Measurements from ENCODE around the gene SERP2.

GRCh38 chr13:44374348-44374712 is 706 bp downstream of the SERP2 start:
- TF ChIP-seq EZH2 (IDR thresholded peaks at IDR 0.05; ENCODE audit: low read length, unreplicated experiment) (no peak), CTCF (conservative IDR thresholded peaks at IDR 0.05; ENCODE audit: low read depth, low read length) (no peak)

Data from PC-3 (cell line).